Measurements from ENCODE around the gene ZFR2.
"Not testable (repeated sequence)": the region's sequence is repeated elsewhere in the genome, so short reads cannot be mapped to it uniquely, and the experiment has no call there.

Gene ZFR2

DNA sequence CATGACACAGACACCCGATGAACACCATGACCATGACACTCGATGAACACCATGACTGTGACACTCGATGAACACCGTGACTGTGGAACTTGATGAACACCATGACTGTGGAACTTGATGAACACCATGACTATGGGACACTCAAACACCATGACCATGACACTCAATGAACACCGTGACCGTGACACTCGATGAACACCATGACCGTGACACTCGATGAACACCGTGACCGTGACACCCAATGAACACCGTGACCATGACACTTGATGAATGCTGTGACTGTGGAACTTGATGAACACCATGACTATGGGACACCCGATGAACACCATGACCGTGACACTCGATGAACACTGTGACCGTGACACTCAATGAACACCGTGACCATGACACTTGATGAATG is 31.5 kb downstream of the ZFR2 start:
- DNase-seq (ENCODE audit: low read depth in 2 of 2): no peak

DNA sequence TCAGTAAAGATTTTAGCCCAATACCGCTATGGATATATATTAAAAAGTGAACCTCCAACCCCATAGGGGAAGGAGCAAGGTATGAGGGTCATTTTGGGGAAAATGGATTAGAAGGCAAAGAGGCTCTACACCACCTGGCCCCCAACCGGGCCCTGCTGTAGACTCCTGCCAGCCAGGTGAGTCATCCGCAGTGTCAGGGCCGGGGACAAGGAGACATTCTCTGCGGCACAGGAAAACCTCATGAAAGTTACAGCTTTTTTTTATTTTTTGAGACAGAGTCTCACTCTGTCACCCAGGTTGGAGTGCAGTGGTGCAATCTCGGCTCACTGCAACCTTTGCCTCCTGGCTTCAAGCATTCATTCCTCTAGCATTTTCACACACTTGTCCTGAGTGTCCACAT is 32.0 kb downstream of the ZFR2 start:
- DNase-seq (ENCODE audit: low read depth in 2 of 2): no peak

DNA sequence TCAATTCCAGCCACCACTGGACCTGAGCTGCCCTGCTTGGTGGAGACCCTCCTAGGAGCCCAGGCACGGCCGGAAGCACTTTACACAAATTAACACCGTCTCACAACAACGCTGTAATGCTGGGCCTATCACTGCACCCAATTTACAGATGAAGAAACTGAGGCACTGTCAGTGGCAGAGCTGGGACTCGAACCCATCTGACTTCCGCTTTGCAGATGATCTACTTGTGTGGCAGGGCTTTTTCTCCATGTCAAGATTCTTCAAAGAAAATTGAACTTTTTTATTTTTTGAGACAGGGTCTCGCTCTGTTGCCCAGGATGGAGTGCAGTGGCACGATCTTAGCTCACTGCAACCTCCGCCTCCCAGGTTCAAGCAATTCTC is 33.8 kb downstream of the ZFR2 start:
- DNase-seq (ENCODE audit: low read depth in 2 of 2): no peak

DNA sequence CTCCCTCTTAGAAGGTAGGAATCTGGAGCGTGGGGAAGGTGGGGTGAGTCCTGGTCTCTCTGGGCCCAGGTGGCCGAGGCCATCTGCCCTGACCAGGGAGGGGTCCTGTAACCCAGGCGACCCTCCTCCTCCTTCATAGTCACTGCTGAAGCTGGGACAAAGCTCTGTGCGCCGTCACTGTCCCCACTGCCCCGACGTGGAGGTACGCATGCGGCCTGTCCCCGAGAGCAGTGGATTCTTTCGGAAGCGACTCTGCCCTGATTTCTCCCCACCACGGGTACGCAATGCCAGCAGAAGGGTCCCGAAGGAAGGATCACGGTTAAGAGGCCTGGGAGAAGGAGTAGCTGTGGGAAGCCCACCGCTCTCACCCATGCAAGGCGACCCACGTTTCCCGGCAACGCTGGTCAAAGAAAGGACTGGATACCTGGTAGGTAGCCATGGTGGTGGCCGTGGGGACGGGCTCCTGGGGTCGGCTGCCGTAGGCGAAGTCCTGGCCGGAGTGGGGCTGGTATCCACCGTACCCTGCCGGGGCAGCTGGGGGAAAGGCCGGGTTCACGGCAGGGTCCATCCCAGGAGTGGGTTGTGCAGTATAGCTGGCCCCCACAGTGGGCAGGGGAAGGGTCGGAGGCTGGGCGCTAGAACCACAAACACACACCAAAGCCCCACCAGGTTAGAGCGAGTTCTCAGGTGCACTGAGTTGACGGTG is 34.3 kb downstream of the ZFR2 start:
- no peak for DNase-seq (ENCODE audit: low read depth in 2 of 2)

DNA sequence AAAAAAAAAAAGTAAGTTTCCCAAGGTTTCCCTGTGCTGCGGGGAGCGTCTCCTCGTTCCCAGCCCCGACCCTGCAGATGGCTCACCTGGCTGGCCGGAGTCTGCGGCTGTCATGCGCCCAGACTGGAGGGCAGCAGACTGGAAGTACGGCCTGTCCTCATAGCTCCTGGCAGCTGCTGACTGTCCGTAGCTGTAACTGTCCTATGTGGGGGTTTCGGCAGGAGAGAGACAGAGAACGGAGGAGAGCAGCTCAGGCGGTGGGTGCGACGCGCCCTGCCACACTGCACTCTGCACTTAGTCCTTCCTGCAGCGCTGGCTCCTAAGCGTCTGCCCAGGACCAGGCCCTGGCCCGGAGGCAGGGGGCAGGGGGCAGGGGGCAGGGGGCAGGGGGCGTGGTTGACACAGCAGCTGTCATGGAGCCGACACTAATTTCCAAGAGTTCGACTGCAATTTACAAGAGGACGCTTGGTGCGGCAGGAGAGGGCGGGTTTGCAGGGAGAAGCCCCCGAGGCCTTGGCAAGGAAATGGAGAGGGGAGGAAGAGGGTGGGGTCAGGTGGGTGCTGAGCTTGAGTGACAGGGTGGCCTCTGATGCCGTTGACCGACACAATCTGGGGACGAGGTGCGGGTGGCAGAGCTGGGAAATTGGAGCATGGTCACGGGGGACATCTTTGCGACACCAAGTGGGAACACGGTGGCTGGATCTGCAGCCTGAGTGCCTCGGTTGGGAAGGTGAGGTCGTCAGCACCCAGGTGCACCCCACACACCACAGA is 35.1 kb downstream of the ZFR2 start:
- DNase-seq (ENCODE audit: low read depth in 2 of 2): no peak

DNA sequence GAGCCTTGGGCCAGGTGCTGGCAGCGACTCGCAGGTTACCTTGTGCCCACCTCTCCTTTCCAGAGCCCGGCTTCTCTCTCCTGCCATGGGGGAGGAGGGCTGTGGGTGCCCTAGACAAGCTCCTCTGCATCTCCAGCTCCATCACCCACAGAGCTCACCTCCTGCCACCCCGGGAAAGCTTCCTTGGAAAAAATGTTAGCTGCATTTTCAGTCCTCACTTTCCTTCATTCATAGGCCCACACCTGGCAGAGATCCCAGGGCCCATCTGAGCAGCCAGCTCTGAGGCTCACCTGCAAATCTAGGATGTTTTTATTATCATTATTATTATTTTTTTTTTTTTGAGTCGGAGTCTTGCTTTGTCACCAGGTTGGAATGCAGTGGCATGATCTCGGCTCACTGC is 36.8 kb downstream of the ZFR2 start:
- no peak for DNase-seq (ENCODE audit: low read depth in 2 of 2)

DNA sequence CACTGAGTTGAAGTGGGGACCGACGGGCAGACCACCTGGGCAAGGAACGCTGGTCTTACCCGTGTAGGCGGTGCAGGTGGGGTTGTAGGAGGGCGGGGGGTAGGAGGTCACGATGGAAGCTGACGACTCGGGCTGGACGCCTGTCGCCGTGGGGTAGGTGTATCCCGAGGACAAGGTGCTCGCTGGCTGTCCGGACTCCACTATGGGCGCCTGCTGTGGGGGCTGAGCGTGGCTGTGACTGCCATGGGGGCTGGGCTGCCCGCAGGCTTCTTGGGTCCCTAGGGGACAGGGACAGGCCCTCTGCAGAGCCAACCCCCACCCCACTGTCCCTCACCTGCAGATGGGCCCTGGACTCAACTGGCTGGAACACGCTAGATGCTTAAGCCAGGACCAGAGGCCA is 37.2 kb downstream of the ZFR2 start:
- DNase-seq (ENCODE audit: low read depth in 2 of 2): no peak

DNA sequence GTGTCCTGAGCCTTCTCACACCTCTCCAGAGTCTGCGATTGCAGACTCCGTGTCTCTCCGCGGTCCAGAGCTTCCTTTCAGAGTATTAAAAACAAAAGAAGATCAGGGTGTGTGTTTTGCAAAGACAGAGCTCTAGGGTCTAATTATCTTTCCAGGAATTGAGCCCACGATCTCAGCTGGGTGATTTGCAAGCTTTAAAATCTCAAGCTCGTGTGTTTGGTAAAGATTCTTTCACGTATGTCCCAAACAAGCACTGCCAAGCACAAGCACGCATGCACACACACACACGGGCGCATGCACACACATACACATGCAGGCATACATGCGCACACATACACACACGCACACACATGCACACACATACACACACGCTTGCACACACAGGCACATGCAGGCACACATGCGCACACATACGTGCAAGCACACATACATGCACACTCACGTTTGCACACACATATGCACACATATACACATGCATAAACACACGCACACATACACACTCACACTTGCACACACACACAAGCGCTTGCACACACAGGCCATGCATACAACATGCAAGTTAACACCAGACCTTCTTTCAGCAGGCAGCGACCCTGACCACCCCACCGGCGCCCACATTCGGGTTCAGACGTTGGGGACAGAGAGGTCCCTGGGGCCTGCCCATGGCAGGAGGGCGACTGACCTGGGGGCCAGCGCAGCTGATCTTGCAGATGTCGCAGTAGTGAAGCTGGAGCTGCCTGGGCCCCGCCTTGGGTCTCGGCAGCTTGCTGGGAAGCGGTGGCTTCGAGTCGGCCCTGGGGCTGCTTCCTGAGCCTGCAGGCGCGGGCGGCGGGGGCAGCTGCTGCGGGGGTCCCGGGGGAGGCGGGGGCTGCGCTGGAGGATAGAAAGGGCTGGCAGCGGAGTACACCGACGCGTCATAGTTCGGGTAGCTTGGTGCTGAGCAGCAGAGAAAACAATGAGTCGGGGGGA is 37.9 kb downstream of the ZFR2 start:
- no peak for DNase-seq (ENCODE audit: low read depth in 2 of 2)

DNA sequence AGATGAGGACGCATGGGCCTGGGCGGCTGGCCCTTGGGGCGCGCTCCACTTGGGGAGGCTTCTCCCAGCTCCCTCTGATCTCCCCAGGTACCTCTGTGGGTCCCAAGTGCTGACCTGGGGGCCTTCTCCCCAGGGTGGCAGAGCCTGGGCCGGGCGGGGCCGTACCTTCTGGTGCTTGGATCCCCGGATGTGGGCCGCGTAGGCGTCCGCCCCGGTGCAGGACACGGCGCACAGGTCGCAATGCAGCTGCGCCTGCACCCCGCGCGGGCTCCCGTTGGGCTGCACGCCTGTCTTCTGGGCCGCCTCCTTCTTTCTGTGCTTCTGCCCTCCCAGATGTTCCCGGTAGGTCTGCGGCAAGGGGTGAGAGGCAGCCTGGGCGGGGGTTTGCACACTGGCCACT is 41.5 kb downstream of the ZFR2 start:
- DNase-seq (ENCODE audit: low read depth in 2 of 2): no peak

DNA sequence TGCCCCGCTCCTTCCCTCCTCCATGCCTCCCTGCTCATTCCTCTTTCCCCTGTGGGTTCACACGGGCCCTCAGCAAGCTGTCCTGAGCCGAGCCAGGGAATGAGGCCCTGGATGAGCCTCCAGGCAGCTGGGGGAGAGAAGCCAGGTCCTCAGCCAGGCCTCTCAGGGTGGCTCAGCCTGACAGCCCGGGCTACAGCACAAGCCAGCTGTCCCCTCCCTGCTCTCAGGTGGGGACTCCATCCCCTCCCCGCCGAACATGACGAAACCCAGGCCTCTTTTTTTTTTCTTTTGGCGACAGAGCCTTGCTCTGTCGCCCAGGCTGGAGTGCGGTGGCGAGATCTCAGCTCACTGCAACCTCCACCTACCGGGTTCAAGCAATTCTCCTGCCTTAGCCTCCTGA is 42.7 kb downstream of the ZFR2 start:
- no peak for DNase-seq (ENCODE audit: low read depth in 2 of 2)

DNA sequence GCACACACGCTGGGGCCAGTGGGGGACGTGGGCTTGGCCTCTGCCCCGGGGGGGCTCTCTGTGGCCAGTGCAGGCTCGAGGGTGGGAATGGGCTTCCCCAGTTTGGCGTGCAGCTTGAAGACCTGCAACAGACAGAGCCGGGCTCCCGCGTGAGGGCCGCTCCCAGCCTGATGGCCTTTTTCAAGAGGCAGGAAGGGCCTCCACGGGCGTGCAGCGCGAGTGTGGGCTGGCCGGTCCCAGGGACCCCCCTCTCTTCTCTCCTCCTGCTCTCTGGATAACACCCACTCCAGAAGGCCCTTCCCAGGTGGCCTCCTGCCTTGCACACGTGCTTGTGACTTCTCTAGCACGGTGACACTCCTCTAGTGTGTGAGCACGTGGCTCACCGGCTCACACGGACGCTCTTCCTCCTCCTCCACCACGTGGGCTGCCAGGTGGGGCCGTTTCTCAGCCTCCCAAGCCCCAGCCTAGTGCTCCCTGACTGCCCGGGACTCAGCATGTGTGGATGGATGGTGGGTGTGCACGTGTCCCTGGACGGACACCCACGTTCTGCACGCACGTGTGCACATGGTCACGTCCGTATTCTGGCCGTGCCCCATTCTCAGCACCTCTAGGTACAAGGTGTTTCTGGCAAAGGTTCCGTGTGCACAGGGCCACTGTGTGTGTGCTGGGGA is 43.4 kb downstream of the ZFR2 start:
- DNase-seq (ENCODE audit: low read depth in 2 of 2): no peak

DNA sequence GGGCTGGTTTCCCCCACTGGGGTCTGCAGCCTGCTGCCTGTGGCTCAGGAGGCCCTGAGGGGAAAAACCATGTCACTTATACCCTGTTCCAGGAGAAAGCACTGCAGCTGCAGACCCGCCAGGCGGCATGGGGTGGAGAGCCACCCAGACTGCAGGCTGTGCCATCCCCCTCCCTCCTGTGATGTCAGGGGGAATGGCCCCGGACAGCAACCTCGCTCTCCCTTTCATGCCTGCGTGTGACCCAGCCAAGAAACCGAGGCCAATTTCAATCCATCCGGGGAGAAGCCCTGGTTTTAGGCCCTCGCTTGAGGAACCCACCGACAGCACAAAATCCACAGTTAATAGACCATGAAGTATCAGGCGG is 45.5 kb downstream of the ZFR2 start:
- DNase-seq (ENCODE audit: low read depth in 2 of 2): no peak

DNA sequence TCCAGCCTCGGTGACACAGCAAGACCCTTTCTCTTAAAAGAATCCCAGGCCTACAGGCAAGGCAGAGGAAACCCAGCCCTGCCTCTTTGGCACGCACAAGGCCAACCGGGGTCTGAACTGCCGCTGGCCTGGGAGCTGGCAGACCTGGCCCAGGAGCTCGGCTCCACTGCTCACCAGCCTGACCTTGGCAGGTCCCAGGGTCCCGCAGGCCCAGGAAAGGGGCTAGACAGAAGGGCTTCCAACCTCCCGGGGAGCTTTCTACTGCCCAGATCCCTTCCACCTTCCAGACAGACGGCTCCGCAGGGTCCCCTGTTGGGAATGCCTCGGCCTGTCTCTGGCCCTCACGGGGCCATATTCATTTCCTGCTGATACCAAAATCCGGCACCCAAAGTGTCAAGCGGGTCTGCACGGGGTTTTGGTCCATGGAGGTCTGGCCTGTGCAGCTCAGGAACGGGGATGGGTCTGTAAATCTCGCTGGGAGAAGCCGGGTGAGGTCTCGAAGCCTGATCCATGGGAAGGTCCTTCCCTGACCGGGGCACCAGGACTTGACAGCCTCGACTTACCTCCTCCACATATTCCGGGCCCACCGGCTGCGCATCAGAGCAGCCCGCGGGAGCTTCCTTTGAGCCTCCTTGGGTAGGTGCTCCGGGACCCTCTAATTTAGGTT is 46.0 kb downstream of the ZFR2 start:
- DNase-seq (ENCODE audit: low read depth in 2 of 2): no peak

DNA sequence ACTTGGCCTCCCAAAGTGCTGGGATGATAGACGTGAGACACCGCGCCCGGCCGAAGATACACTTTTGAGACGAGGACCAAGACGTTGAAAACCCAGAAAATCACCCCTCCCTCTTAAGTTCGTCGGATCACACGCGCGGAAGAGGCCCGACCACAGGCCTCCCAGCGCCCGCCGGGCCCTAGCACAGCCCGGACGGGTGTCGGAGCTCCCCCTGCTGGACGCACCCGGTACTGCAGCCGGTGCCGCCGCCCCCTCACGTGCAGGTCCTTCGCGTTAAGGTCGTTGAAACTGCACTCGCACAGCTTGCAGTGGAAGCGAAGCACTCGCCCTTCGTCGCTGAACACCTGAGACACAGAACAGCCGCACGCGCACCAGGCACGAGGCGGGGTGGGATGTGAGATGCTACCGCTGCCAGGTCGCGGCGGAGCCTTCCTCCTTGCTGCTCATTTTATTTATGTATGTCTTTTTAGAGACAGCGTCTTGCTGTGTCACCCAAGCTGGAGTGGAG is 46.9 kb downstream of the ZFR2 start:
- peak; percentile 74 to 90 for DNase-seq (ENCODE audit: low read depth in 2 of 2)

DNA sequence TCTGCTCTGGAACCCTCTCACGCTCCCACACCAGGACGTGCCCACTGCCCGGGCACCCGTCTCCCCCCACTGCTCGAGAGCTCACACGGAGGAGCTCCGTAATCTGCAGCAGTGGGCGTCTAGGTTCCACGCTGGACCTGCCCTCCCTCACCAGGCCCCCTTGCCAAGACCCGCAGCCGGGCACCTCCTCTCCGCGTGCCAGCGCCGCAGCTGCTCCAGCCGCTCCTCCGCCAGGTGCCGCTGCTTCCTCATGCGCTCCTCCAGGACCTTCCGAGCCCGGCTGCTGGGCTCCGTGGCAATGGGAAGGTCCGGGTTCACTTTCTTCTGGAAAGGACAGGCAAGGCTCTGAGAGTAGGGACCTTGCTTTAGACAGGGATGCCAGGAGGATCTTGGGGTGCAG is 47.7 kb downstream of the ZFR2 start:
- DNase-seq (ENCODE audit: low read depth in 2 of 2): no peak

DNA sequence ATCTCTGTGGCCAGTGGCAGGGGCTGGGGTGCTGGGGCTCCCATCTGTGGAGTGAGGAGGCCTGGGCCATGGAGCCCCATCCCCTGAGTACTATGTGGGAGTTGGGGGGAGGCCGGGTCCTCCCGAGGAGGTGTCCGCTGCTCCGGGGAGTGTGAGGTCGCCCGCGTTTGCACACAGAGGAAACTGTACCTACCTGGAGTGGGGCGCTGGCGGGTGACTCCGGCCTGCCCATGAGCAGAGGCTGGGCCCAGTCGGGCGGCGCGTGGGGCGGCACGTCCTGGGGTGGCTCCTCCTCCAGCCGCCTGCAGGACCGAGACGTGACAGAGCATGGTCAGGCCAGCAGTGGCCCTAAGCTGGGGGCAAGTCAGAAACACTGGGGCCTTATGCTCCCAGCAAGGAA is 48.8 kb downstream of the ZFR2 start:
- no peak for DNase-seq (ENCODE audit: low read depth in 2 of 2)

DNA sequence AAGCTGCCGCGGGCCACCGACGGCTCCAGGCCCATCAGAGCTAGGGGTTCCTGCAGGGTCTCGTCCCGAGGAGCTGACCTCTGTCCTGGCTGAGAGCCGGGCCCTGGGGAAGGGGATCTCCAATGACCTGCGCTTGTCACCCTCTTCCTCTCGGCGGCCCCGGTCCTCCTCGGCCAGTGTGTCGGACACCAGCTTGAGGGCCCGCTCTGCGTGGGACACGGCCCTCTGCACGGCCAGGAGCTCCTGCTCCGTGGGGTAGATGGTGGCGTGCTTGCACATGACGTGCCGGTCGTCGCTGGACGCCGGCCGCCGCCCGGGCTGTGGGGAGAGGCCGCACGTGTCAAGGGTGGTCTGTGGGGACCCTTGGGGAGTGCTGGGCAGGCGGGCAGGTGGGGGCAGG is 49.9 kb downstream of the ZFR2 start:
- DNase-seq (ENCODE audit: low read depth in 2 of 2): no peak

DNA sequence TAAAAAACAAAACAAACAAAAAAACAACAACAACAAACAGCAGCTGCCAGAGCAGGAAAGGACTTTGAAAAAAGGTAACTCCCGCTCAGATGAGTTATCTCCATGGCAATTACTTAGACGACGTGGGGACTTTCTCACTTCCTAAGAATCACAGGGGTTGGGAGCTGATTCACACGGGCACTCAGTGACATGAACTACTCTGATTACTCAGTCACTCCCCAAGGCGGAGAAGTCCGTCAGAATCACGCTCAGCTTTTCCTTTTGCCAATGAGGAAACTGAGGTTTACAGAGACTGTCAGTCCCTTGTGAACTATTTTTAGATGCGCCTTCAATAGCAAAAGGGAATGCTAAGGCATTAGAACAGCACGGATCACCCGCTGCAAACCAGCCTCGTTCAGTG is 50.4 kb downstream of the ZFR2 start:
- DNase-seq (ENCODE audit: low read depth in 2 of 2): no peak

DNA sequence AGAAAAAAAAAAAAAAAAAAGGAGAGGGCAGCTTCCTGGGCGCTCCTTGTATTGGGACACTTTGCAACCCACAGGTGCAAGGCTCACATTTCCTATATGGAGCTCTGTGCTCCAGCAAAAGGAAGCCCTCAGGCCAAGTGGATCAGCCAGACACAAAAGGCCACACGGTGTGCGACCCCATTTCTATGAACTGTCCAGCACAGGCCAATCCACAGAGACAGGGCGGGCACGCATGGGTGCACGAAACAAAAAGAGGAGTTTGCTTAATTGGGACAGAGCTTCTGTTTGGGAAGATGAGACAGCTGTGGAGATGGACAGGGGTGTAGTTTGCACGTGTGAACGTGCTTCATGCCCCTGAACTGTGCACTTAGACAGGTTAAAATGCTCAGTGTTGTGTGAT is 51.1 kb downstream of the ZFR2 start:
- DNase-seq (ENCODE audit: low read depth in 2 of 2): no peak

DNA sequence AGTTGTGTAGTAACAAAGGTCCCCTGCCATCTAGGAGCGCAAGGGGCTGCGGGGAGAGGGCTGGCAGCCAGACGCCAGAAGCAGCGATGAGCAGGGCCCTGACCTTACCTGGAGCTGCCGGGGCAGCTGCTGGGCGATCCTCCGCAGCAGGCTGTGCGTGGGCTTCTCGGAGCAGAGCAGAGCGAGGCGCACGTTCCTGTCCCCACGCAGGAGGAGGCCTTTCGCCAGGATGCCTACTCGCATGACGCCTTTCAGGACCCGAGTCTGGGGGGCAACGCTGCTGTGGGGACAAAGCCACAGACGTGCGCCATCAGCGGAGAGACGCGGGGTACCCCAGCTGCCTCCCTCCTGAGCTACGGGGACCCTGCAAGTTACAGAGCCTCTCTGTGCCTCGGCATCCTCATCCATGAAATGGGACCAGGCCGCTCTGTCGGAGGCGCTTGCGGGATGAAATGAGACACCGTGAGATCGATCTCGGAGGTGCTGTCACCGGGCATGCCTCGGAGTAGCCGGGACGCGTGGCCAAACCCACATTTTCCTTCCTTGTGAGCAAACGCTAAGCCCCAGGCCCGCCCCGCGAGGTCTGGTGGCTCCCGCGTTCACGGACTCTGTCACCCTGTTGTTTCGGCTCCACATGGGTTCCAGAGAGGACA is 52.1 kb downstream of the ZFR2 start:
- no peak for DNase-seq (ENCODE audit: low read depth in 2 of 2)

DNA sequence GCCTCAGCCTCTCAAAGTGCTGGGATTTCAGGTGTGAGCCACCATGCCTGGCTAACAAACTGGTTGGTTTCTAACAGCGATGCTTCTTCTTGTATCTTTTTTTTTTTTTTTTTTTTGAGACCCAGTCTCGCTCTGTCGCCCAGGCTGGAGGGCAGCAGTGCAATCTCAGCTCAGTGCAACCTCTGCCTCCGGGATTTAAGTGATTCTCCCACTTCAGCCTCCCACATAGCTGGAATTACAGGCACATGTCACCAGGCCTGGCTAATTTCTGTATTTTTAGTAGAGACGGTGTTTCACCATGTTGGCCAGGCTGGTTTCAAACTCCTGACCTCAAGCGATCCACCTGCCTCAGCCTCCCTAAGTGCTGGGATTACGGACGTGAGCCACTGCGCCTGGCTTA is 52.7 kb downstream of the ZFR2 start:
- DNase-seq (ENCODE audit: low read depth in 2 of 2): not testable (repeated sequence)
